Muscle layer of duodenum (tissue), 2 donors: Measurements from ENCODE around the gene RTL1.

Source experiments
- H3K27ac ChIP-seq: one replicate; pipeline ENCODE4 v1.7.0; 2013; ENCODE audit warnings: mild to moderate bottlenecking, low read length
- H3K27me3 ChIP-seq: one replicate; pipeline ENCODE4 v1.7.0; 2013; ENCODE audit warnings: low read depth, mild to moderate bottlenecking, control low read depth, low read length
- H3K36me3 ChIP-seq, 2 donors: one replicate each; pipeline ENCODE4 v1.7.0; 2013; ENCODE audit warnings: low read length in 2 of 2, control low read depth in 1 of 2, mild to moderate bottlenecking in 1 of 2; ENCODE audit not compliant: insufficient read depth in 2 of 2, control insufficient read depth in 1 of 2
- H3K4me1 ChIP-seq, 2 donors: one replicate each; pipeline ENCODE4 v1.7.0; 2013; ENCODE audit warnings: low read length in 2 of 2, mild to moderate bottlenecking in 2 of 2, control low read depth in 1 of 2, moderate library complexity in 1 of 2; ENCODE audit not compliant: insufficient read depth in 2 of 2, control insufficient read depth in 1 of 2
- H3K4me3 ChIP-seq, 2 donors: one replicate each; pipeline ENCODE4 v1.7.0; 2013; ENCODE audit warnings: low read length in 2 of 2, low read depth in 1 of 2, mild to moderate bottlenecking in 1 of 2
- H3K9me3 ChIP-seq, 2 donors: one replicate each; pipeline ENCODE4 v1.7.0; 2013; ENCODE audit warnings: low read length in 2 of 2, control low read depth in 1 of 2, mild to moderate bottlenecking in 1 of 2; ENCODE audit not compliant: control insufficient read depth in 1 of 2
- donor health status: healthy.

RTL1 gene

DNA sequence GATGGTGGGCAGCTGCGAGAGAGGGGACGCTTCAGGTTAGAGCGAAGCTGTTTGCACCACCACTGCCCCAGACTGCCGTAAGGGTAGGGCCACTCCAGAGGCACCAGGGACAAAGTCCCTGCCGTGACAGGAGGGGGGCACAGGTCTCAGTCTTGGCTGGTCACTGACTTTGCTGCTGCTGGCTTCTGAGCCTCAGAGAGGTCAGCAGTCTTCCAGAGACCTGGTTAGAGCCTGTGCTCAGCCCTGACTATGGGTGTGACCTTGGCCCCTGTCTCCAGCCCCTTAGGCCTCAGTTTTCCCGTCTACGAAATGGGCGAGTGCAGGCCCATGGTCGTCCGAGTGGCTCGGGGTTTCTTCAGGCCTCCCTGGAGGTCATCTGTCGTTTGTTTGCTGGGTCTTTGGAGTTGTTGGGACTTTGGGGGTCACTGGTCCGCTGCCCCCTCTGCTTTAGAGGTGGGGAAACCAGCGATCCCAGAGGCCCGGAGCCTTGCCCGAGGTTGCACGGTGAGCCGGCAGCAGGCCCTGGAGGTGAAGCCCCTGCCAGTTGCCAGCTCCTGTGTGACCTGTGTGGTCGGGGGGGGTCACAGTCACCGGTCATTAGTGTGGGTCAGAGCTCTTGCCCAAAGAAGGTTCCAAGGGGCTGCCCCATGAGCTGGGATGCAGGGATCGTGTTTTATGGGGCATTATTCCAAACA lies 62.3 kb downstream of the RTL1 start:
- H3K9me3 ChIP-seq, result no peaks in the 10 kb centered on the region
- H3K4me3 ChIP-seq, result no peak overlapping the region
- H3K36me3 ChIP-seq, result no peaks in the 10 kb centered on the region
- H3K4me1 ChIP-seq, result peaks cover 0 to 16% of the 10 kb centered on the region in 2 donors
- no peaks in the 10 kb centered on the region for H3K27me3 ChIP-seq
- H3K27ac ChIP-seq, result no peak overlapping the region

DNA sequence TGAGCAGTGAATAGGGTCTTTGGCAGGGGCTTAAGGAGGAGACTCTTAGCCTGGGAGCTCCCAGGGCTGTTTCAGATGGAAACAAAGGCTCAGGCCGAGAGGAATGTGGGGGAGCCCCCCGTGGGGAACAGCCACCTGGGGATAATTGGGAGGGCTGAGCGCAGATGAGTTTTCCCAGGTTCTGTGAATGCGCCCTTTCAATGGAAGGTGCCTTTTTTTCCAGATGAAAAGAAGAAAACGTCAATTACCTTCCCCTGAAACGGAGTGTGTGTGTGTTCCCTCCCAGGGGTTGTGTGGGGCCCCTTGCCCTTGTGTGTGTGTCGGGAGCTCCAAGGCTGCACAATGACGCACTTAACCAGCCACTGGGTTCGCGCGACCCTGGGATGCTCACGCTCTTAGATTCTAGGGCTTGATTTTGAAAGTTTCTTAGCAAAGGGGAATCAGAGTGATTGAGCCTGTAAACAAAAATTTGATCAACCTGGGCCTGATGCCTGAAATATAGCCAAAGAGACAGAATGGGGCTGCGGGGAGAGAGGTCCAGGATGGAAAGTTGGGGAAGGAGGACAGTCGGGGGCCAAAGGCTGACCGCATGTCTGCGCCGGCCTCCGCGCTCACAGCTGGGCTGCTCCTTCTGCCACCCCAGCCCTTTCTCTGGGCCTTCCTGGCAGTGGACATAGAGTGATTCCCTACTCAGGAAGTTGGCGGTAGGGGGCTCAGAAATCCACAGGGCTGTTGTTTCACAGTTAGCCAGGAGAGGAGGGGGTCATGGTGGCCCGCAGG lies 63.0 kb downstream of the RTL1 start:
- no peak overlapping the region for H3K4me3 ChIP-seq
- H3K27me3 ChIP-seq, result no peaks in the 10 kb centered on the region
- no peak overlapping the region for H3K27ac ChIP-seq
- no peaks in the 10 kb centered on the region for H3K36me3 ChIP-seq
- H3K4me1 ChIP-seq, result peaks cover 0 to 16% of the 10 kb centered on the region in 2 donors
- no peaks in the 10 kb centered on the region for H3K9me3 ChIP-seq

DNA sequence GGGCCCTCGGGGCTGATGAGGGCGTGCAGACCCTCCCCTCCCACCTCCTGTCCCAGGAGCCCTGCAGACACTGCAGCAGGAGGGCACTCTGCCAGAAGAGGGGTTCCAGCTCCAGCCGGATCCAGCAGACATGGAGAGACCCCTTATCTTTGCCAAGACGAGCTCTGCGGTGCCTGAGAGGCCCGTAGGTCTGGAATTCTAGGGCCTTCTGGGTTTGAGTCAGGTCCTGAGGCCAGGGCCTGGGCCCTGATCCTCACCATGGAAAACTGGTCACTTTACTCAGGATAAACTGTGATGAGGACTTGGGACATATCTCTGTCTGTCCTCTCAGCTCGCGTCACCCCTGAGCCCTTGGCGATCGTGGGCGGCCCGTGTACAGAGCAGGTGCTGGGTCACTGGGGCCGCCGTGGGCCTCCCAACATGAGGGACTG lies 63.8 kb downstream of the RTL1 start:
- Histone ChIP-seq H3K4me3 (no peak overlapping the region), H3K27ac (no peak overlapping the region), H3K4me1 (peaks cover 0 to 16% of the 10 kb centered on the region in 2 donors), H3K36me3 (no peaks in the 10 kb centered on the region), H3K9me3 (no peaks in the 10 kb centered on the region), H3K27me3 (no peaks in the 10 kb centered on the region)

- Histone ChIP-seq H3K27ac (no peak overlapping the region), H3K4me3 (no peak overlapping the region), H3K9me3 (no peaks in the 10 kb centered on the region), H3K4me1 (peaks cover 0 to 16% of the 10 kb centered on the region in 2 donors), H3K27me3 (no peaks in the 10 kb centered on the region), H3K36me3 (no peaks in the 10 kb centered on the region)
Observed at GRCh38 chr14:100839315-100839585, 64.3 kb downstream of the RTL1 start.

GRCh38 chr14:100838493-100839314 lies 64.8 kb downstream of the RTL1 start:
- Histone ChIP-seq H3K27me3 (no peaks in the 10 kb centered on the region), H3K27ac (no peak overlapping the region), H3K4me1 (peaks cover 0 to 16% of the 10 kb centered on the region in 2 donors), H3K4me3 (no peak overlapping the region), H3K9me3 (no peaks in the 10 kb centered on the region), H3K36me3 (no peaks in the 10 kb centered on the region)

DNA sequence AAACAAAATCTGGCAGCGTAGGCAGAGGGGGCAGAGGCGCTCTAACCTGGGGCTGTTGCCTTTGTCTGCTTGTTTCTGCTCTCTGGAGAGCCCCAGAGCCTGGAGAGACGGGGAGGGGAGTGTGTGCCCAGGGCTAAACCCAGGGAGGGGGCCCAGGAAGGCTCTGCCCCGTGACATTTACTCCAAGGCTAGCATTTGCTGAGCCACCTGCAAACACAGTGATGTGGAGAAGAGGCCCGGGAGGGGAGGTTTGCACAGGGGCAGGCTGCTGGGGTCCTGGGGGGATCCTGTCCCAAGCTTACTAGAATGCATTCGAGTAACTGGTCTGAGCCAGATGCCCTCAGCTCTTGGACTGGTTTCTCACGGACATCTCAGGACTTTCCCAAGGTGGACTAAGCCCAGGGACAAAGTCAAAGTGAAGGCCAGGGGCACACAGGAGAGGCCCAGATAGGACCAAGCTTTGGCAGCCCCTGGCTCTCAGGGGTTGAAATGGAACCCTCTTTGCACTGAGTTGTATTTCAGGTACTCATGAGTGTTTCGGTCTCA lies 65.6 kb downstream of the RTL1 start:
- H3K9me3 ChIP-seq, result no peaks in the 10 kb centered on the region
- H3K27me3 ChIP-seq, result no peaks in the 10 kb centered on the region
- no peak overlapping the region for H3K4me3 ChIP-seq
- H3K4me1 ChIP-seq, result peaks cover 0 to 11% of the 10 kb centered on the region in 2 donors
- no peak overlapping the region for H3K27ac ChIP-seq
- H3K36me3 ChIP-seq, result no peaks in the 10 kb centered on the region

- Histone ChIP-seq H3K9me3 (no peaks in the 10 kb centered on the region), H3K36me3 (no peaks in the 10 kb centered on the region), H3K27ac (no peak overlapping the region), H3K27me3 (no peaks in the 10 kb centered on the region), H3K4me1 (peaks cover 0 to 5% of the 10 kb centered on the region in 2 donors), H3K4me3 (no peak overlapping the region)
Observed at GRCh38 chr14:100836941-100837804, 66.3 kb downstream of the RTL1 start.

- Histone ChIP-seq H3K27me3 (peaks cover 3% of the 10 kb centered on the region), H3K9me3 (no peaks in the 10 kb centered on the region), H3K4me1 (no peaks in the 10 kb centered on the region), H3K27ac (no peak overlapping the region), H3K36me3 (no peaks in the 10 kb centered on the region), H3K4me3 (no peak overlapping the region)
Observed at GRCh38 chr14:100836311-100836805, 67.2 kb downstream of the RTL1 start.

DNA sequence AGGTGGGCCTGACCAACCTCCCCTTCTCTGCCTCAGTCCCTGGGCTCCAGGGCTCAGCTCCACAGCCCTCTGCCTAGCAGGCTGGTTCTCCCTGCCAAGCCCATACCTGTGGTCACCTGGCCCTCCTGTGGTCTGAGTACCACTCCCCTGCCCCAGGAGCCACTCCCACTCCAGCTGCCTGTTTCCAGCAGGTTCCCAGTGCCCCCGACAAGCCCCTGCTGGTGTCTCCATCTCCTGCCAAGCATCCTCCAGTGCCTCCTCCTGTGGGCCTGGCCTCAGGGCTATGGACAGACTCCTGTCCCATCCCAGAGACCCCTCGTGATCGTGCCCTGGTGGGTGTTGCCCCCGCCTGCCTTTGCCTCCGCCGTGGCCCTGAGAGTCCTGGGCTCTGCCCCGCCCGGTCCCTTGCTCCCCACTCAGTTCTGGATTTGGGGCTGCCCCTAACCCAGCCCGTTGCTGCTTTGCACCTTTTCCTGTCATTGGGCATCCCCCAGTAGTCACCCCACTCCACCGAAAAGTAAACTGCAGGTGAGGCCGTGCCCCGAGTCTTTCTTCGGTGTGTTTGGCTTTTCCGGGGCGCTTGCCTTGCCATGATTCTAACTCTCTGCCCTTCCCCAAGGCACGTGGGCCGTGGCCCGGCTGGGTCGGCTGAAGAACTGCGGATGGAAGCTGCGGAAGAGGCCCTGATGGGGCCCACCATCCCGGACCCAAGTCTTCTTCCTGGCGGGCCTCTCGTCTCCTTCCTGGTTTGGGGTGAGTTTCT lies 67.8 kb downstream of the RTL1 start:
- H3K27me3 ChIP-seq, result peaks cover 3% of the 10 kb centered on the region
- H3K36me3 ChIP-seq, result no peaks in the 10 kb centered on the region
- H3K9me3 ChIP-seq, result no peaks in the 10 kb centered on the region
- no peak overlapping the region for H3K4me3 ChIP-seq
- no peak overlapping the region for H3K27ac ChIP-seq
- H3K4me1 ChIP-seq, result no peaks in the 10 kb centered on the region
